Fibroblast of skin of scalp (primary cell): ENCODE results near the gene CADM1.

Source experiments
- DNase-seq: peaks from one replicate; pipeline ENCODE4 v3.0.0-alpha.2; 2013

CADM1 gene

GRCh38 chr11:115314330-115314920 is 189.8 kb downstream of the CADM1 start:
- no peak for DNase-seq

DNA sequence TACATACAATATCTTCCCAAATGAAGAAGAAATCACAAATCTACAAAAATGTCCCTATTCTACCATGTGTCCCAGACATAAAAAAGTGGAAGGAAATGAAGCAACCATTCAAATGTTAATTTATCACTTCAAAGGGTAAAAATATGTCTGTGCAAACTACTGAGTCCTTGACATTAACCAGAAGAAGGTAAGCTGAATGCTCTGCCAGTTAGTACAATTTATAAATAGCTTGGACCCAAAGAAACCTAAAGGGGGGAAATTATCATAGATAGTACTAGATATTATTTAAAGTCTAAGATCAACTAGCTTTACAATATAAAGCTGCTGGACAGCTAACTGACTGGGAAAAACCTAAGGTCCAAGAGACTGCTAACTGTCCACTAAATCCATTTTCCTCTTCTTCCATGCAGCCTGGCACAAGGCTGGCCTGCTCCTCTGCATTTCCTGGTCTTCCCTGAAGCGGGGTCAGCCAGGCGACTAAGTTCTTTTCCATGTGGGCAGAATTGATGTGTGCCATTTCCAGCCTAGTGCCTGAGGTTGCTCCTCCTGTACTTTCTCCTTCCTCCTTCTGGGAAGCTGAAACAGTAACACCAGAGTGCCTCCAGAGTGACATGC is 190.9 kb downstream of the CADM1 start:
- DNase-seq, result no peak

- DNase-seq, result no peak
Observed at GRCh38 chr11:115311949-115312348, 192.3 kb downstream of the CADM1 start.

- no peak for DNase-seq
Observed at GRCh38 chr11:115306689-115307088, 197.5 kb downstream of the CADM1 start.

DNA sequence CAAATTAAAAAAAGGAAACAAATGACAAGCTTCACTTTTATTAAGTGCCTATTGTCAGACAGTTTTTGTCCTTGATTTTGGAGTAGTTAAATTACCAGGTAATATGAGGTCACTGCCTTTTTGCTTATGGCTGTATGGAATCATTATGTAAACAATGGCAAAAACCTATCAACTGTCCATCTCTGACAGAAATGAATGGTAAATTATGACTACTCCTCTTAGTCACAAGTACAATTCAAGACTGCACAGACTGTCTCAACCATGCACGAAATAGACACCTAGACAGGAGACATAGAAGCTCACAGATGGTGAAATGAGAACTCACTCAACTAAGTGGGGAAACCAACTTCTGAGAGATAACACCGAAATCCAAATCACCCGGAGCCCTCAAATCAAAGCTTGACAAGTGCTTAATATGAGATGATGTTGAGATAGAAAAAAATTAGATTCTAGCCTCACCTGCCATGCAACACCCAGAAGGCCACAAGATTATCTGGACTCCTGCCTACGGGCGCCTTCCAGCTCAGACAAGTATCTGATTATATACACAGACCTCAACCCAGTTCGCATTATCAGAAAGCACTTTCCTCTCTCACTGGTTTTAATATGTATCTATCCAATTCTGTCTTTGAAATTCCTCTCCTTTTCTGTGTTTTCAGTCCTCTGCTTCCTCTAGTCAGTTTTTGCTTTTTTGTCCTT is 199.3 kb downstream of the CADM1 start:
- DNase-seq, result no peak

DNA sequence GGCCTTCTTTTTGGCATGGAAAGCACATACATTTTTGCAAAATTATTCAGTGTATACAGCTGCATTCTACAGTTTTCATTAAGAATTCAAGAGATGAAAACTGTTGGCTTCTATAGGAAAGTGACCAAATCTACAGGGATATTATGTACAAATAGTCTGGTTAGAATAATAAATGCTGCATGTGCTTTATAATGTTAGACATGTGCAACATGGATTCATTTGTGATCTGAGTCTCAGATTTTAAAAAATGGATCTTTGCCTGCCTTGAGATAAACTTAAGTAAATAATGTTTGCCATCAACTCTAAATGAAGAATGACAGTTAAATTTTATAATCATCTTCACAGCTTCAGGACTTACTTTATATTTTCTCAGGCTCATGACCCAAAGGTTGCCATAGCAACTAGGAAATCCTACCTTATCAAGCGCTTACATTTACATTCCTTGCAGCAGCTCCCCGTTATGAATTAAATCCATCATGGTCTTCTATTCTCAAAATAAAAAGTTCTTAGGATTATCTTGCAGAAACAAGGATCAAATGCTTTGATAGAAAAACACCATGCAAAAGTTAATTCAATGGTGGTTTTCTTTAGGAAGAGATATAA is 200.2 kb downstream of the CADM1 start:
- no peak for DNase-seq

- DNase-seq, result peak; percentile 6
Observed at GRCh38 chr11:115302946-115303703, 201.1 kb downstream of the CADM1 start.

DNA sequence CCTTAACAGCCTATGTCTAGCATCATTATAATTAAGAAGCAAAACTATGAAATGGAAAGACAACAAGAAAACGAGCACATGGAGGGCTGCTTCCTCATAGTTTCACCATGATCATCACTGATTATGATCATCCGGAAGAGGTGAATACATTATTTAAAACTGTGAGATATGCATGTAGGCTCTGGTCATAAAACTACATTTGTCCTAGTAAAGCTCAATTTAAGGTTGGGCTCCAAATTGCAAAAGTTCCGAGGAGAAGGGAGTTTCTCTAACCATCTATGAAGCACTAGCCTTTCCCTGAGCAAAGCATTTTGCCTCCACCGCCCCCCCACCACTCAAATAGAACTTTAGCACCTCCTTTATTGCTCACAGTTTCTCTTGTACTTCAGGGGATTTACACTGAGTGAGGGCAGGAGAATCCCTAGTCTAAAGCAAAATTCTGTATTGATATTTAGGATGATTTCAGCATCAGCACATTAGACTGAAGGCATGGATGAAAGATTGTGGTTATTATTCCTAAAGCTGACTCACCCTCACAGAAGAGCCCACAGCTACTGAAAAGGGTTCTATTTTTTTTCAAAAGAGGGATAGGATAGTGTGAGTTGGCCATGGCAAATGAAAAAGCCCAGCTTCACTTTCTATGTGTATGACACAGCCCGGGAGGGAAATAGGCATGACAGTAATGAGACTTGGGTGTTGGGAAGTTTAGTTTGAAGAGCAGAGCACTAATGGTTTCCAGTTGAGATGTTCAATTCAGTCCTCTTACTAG is 203.4 kb downstream of the CADM1 start:
- peak; percentile 76 for DNase-seq

DNA sequence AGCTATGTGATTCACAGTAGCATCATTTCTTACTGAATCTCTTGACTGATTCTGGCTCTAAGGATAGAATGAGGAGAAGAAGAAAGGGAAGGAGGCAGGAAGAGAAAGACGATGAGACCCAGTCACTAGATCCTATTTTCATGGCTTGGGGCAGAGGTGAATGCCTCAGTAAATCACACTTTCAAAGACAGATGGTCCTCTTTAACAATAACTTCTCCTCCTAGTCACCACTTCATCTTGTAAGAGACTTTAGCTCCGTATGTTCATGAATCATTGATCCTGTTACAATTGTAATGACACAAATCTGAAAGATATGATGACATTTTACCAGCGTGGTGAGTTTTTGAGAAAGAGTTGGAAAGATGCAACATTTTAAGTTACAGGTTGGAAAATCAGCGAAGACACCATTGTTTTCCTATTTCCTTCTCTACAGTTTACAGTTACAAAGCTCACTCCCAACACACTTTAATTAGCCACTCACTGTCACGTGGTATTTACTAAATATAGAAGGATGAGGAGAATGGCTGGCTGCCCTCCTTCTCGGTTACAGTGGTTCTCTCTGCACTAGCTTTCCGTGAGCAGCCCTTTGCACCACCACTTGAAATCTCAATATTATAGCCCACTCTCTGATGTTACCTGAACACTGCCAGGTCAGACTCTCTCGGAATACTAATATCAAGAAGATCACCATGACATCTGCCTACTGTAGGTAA is 205.8 kb downstream of the CADM1 start:
- DNase-seq, result no peak

DNA sequence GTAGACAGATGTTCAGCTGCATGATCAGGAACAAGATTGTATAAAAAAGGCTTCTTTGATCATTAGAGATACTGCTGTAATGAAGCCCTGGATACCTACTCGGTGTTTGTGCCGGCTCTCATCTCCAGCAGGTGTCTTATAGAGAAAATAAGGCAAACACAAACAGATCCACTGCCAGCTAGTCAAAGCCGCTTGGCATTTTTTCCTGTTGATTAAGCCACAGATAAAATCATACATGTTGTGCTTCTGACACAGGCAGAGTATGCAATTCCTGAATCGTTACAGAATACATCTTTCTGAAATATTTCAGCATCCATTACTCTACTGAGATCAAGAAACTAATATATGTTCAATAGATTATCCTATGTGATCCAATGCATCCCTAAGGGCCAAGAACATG is 206.9 kb downstream of the CADM1 start:
- DNase-seq, result no peak

DNA sequence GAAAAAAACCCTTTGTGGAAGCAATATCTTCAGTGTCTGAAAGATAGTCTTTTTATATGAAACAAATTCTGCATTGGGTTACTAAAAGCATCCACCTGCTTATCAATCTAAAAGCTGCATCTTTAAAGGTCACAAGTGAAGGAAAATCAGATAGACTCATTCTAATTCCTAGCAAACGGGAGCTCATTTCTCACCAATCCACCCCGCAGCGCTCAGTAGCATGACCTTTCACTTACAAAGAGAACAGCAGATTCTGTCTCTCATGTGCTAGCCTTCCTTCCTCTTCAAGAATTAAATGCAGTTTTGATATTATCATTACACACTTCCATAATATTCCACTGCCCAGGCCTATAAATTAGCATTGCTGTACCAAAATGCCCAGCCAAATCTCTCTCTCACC is 212.9 kb downstream of the CADM1 start:
- no peak for DNase-seq

DNA sequence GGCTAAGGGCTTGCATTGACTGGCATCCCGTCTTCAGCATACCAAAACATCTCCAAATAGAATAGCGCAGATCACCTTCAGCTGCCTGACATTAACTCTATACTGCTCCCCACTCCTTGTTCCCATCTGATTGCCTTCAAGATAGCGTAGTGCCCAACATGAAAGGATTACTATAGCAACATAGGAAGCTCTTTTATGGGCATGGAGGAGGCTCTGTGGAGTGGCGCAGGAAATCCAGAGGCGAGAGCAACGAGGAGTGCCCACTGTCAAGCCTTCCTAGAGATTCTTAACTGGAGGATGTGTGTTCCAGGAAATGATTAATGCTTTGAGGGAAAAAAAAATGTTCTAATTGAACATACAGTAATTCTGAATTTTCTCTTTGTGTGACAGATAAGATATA is 213.3 kb downstream of the CADM1 start:
- DNase-seq, result no peak

DNA sequence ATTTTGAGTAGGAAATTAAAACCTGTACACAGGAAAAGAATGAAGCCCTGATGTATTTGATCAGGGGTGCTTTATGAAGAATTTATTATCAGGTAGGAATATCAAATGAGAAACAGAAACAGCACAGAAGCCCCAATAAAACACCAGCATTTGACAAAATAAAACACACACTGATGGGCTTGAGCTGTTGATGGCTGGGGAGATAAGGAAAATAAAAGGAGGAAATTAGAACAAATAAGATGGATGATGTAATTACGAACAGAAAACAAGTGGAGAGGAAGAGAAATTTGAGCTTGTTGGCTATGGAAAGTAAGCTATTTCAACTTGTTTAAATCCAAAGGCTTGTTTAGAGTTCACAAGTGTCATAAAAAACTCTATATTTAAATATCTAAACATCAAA is 213.7 kb downstream of the CADM1 start:
- no peak for DNase-seq

DNA sequence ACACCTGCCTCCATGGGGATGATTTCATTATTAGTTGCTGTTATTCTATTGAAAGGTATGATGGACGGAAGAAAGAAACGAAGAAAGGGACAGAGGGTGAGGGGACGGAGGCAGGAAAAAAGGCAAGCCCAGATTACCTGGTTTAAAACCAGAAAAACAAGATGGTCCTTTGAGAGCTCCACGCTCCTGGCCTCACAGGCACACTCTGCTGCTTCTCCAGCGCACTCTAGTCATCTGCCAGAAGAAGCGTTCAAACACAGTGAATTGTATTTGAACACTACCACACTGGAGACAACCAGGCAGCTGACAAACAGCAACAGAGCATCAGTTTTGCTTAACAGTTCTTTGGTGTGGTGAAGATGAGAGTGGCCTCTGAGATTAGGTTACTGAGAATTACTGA is 216.9 kb downstream of the CADM1 start:
- no peak for DNase-seq

DNA sequence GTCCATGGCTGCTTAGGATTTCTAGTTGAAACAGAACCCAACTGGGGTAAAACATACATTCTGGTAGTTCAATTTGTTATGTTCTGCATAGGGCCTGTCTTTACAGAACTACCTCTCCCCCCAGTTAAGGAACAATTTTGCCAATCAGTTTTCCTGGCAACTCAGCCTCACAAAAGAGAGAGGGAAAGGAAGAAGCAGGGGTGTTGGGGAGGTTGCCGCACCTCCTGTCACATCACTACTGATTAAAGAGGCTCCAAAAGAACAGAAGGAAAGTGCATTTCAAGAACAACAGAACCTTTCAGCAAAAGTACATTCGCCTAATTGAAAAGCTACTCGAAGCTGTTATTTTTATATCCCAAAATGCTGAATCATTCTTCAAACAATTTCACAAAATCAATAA is 217.6 kb downstream of the CADM1 start:
- no peak for DNase-seq

GRCh38 chr11:115284773-115285172 is 219.4 kb downstream of the CADM1 start:
- no peak for DNase-seq

- DNase-seq, result no peak
Observed at GRCh38 chr11:115282923-115283322, 221.3 kb downstream of the CADM1 start.

GRCh38 chr11:115280775-115281174 is 223.4 kb downstream of the CADM1 start:
- no peak for DNase-seq

GRCh38 chr11:115279813-115280761 is 224.1 kb downstream of the CADM1 start:
- DNase-seq, result peak; percentile 61

- DNase-seq, result peak; percentile 21
Observed at GRCh38 chr11:115276799-115277198, 227.4 kb downstream of the CADM1 start.
